Lower leg skin (tissue), 3 donors: Measurements from ENCODE around the gene CSNK2B.

ENCODE experiments used
- POLR2A ChIP-seq, 2 donors: fragments of 450-650 bp; IDR thresholded peaks; one replicate each; pipeline ENCODE4 v1.6.1; 2016 to 2017; ENCODE audit warnings: antibody characterized with exemption in 2 of 2, mild to moderate bottlenecking in 1 of 2, moderate library complexity in 1 of 2
- TF ChIP-seq, protein P1 (sequence below), 3 donors: fragments of 450-650 bp; IDR thresholded peaks; one replicate each; pipeline ENCODE4 v1.5.1; 2016; ENCODE audit warnings: antibody characterized with exemption in 3 of 3, mild to moderate bottlenecking in 3 of 3, moderate library complexity in 2 of 3

DNA sequence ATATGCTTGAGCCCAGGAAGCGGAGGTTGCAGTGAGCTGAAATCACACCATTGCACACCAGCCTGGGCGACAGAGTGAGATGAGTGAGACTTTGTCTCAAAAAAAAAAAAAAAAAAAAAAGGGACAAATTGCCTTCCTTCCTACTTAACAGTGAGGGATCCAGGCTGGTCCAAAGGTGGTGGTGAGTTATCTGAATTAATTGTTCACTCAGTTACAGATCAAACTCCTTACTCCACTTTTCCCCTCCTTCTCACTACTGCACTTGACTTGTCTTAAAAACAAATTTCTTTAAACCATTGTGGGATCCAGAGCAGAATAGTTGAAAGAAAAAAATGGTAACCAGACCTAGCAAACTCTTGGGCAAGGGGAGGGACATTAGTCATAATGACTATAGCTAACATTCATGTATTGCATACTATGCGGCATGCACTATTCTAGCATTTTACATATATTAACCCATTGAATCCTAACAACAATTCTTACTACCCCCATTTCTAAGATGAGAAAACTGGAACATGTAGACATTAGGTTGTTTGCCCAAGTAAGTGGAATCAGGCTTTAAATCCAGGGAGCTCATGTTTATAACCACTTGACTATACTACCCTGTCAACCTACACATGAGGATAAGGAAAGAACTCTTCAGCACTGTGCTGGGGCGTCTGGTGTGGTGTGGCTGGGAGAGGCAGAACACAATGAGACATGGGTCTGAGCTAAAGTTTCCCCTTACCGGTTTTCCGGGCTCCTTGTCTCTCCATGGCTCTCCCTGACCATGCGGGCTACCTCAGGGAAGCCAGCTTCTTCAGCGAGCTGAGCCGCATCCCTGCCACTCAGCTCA lies 2.5 kb upstream of the CSNK2B start:
- TF ChIP-seq, protein P1, sequence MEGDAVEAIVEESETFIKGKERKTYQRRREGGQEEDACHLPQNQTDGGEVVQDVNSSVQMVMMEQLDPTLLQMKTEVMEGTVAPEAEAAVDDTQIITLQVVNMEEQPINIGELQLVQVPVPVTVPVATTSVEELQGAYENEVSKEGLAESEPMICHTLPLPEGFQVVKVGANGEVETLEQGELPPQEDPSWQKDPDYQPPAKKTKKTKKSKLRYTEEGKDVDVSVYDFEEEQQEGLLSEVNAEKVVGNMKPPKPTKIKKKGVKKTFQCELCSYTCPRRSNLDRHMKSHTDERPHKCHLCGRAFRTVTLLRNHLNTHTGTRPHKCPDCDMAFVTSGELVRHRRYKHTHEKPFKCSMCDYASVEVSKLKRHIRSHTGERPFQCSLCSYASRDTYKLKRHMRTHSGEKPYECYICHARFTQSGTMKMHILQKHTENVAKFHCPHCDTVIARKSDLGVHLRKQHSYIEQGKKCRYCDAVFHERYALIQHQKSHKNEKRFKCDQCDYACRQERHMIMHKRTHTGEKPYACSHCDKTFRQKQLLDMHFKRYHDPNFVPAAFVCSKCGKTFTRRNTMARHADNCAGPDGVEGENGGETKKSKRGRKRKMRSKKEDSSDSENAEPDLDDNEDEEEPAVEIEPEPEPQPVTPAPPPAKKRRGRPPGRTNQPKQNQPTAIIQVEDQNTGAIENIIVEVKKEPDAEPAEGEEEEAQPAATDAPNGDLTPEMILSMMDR (IDR thresholded peaks at IDR 0.05), result no peak
- no peak for TF ChIP-seq POLR2A (IDR thresholded peaks at IDR 0.05)
